K562 (cell line): Measurements from ENCODE around the gene CADM2.

Experiments used
- KLF6 ChIP-seq: fragments of 250-450 bp; sonication (Bioruptor Pico); IDR thresholded peaks from 2 replicates; pipeline ENCODE4 v1.4.0; 2020; ENCODE audit warnings: mild to moderate bottlenecking, moderate library complexity, borderline replicate concordance
- NFE2 ChIP-seq: IDR thresholded peaks from 2 replicates; pipeline ENCODE4 v1.6.1; 2014; ENCODE audit warnings: antibody characterized with exemption, low read depth
- NONO ChIP-seq, 2 experiments: fragments of 200-400 bp in 1 of 2; fragments of 450-650 bp in 1 of 2; formaldehyde crosslinking in 1 of 2; IDR thresholded peaks; 2 replicates each; pipeline ENCODE4 v1.6.1; 2017; ENCODE audit warnings: low read depth in 2 of 2, mild to moderate bottlenecking in 2 of 2, moderate library complexity in 2 of 2, low read length in 1 of 2
- POLR2AphosphoS5 ChIP-seq: IDR thresholded peaks from 2 replicates; pipeline ENCODE4 v1.6.1; 2011; ENCODE audit warnings: mild to moderate bottlenecking, low read depth, low read length, moderate library complexity; ENCODE audit not compliant: control insufficient read depth, insufficient read depth
- SREBF2 ChIP-seq: sonication (generic); formaldehyde crosslinking; IDR thresholded peaks from 2 replicates; pipeline ENCODE4 v1.4.0; 2020; ENCODE audit warnings: mild to moderate bottlenecking, missing genetic modification reagents
- TAF15 ChIP-seq: fragments of 200-400 bp; formaldehyde crosslinking; IDR thresholded peaks from 2 replicates; pipeline ENCODE4 v1.6.1; 2017; ENCODE audit warnings: mild to moderate bottlenecking, low read depth, low read length, moderate library complexity
- ZBTB7A ChIP-seq: IDR thresholded peaks from 2 replicates; pipeline ENCODE4 v1.6.1; 2011; ENCODE audit warnings: low read depth, mild to moderate bottlenecking, low read length, moderate library complexity, borderline replicate concordance; ENCODE audit not compliant: control insufficient read depth
- ZNF174 ChIP-seq: fragments of 250-450 bp; sonication (Bioruptor Pico); IDR thresholded peaks from 2 replicates; pipeline ENCODE4 v1.4.0; 2020; ENCODE audit warnings: mild to moderate bottlenecking
- ZNF311 ChIP-seq: fragments of 250-450 bp; sonication (Bioruptor Pico); IDR thresholded peaks from 2 replicates; pipeline ENCODE4 v1.4.0; 2020; ENCODE audit warnings: mild to moderate bottlenecking, moderate library complexity
- ZNF830 ChIP-seq: fragments of 250-450 bp; sonication (Bioruptor Pico); IDR thresholded peaks from 2 replicates; pipeline ENCODE4 v1.5.0; 2021; ENCODE audit warnings: mild to moderate bottlenecking
- ZZZ3 ChIP-seq: fragments of 450-650 bp; IDR thresholded peaks from 2 replicates; pipeline ENCODE4 v1.6.1; 2016; ENCODE audit warnings: antibody characterized with exemption, mild to moderate bottlenecking, moderate library complexity
- TF ChIP-seq, protein P1 (sequence below): fragments of 250-450 bp; sonication (Bioruptor Pico); IDR thresholded peaks from 2 replicates; pipeline ENCODE4 v1.4.0; 2020; ENCODE audit warnings: mild to moderate bottlenecking, moderate library complexity

DNA sequence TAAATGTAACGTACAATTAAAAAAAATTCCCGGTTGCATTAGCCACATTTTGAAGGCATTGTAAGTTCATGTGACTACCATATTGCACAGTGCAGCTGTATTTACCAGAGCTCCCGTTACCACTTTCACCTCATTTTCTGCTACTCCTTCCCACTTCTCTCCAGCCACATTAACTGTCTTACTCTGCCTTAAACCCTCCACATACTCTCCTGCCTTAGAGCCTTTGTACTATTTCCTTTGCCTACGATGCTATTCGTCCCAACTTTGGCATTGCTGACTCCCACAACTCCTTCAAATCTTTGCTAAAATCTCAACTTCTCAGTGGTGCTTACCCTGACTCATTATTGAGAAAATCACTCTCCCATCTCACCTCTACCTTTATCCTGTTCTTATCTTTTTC, 115.2 kb downstream of the CADM2 start:
- TF ChIP-seq NFE2: no peak
- no peak for TF ChIP-seq ZZZ3
- TF ChIP-seq ZNF311: no peak
- TF ChIP-seq NONO (IDR thresholded peaks at IDR 0.05; ENCODE audit: low read depth in 2 of 2, low read length in 1 of 2): no peak
- no peak for TF ChIP-seq SREBF2 (CRISPR knock-in tag)
- TF ChIP-seq, protein P1, sequence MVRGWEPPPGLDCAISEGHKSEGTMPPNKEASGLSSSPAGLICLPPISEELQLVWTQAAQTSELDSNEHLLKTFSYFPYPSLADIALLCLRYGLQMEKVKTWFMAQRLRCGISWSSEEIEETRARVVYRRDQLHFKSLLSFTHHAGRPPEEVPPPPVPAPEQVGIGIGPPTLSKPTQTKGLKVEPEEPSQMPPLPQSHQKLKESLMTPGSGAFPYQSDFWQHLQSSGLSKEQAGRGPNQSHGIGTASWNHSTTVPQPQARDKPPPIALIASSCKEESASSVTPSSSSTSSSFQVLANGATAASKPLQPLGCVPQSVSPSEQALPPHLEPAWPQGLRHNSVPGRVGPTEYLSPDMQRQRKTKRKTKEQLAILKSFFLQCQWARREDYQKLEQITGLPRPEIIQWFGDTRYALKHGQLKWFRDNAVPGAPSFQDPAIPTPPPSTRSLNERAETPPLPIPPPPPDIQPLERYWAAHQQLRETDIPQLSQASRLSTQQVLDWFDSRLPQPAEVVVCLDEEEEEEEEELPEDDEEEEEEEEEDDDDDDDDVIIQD (CRISPR knock-in tag): no peak
- no peak for TF ChIP-seq TAF15
- no peak for TF ChIP-seq ZBTB7A
- no peak for TF ChIP-seq KLF6 (CRISPR knock-in tag)
- TF ChIP-seq ZNF830 (CRISPR knock-in tag): no peak
- no peak for TF ChIP-seq ZNF174 (CRISPR knock-in tag)
- TF ChIP-seq POLR2AphosphoS5: no peak
